ENCODE results near the gene CTDSP1. TPM values are rescaled to one million over a fixed set of nuclear protein-coding genes. Genes with fewer than 3 reads are reported as not detected.

The CTDSP1 gene
- total RNA-seq, 2 donors from 2014 or later = 92.5 to 106 TPM

DNA sequence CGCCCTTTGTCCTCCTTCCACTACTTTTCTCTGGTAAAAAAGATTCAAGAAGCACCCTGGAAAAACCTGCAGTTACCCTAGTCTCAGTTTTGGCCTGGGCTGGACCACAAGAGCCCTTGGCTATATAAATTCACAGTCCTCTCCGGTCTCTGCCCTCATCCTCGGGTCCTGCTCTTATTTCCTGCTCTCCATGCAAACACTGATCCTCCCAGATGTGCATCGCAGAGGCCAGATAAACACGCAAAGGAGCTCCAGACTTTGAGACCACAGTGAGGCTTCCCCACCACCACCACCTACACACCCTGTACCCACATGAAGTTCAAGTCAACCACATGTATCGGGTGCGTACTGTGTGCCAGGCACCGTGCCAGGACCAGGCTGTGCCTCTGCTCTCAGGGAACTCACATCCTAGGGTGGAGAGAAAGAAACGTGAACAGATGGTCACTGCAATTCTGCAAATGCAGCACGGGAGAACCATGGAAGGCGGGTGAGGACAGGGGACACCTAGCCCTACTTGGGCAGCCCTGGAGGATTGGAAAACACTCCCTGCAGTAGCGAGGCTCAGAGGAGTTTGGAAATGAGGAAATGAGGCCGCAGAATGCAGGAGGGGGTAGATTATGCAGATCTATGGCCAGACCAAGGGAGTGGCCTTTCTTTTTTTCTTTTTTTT, 7.4 kb downstream of the CTDSP1 start:
- ATAC-seq (peak in 1 of 2 donors; percentile 18), DNase-seq (ENCODE audit: low spot score) (no peak)
- Mint-ChIP-seq H3K4me3 (peak overlapping the region; percentile 93), H3K4me1 (ENCODE audit: low read depth in 2 of 2) (peaks cover 41 to 45% of the 10 kb centered on the region in 2 donors), H3K36me3 (no peaks in the 10 kb centered on the region), H3K9me3 (no peaks in the 10 kb centered on the region), H3K27me3 (no peaks in the 10 kb centered on the region), H3K27ac (peak overlapping the region; percentile 90 to 91)

DNA sequence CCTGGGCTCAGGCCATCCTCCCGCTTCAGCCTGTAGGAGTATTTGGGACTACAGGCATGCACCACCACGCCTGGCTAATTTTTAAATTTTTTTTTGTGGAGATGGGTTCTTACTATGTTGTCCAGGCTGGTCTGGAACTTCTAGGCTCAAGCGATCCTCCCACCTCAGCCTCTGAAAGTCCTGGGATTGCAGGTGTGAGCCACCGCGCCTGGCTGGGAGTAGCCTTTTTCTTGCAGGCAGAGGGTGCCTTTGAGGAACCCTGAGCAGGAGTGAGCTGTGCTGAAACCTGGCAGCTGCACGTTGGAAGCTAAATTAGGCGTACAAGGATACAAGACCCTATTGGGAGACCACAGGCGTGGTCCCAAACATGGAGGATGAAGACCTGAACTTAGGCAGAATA, 8.0 kb downstream of the CTDSP1 start:
- DNase-seq (ENCODE audit: low spot score) (no peak), ATAC-seq (no peak)
- H3K4me1 Mint-ChIP-seq (ENCODE audit: low read depth in 2 of 2) = peaks cover 38 to 45% of the 10 kb centered on the region in 2 donors
- H3K36me3 Mint-ChIP-seq = no peaks in the 10 kb centered on the region
- H3K27me3 Mint-ChIP-seq = no peaks in the 10 kb centered on the region
- H3K27ac Mint-ChIP-seq = peak overlapping the region; percentile 39 to 91
- H3K4me3 Mint-ChIP-seq = peak overlapping the region; percentile 93
- no peaks in the 10 kb centered on the region for H3K9me3 Mint-ChIP-seq

DNA sequence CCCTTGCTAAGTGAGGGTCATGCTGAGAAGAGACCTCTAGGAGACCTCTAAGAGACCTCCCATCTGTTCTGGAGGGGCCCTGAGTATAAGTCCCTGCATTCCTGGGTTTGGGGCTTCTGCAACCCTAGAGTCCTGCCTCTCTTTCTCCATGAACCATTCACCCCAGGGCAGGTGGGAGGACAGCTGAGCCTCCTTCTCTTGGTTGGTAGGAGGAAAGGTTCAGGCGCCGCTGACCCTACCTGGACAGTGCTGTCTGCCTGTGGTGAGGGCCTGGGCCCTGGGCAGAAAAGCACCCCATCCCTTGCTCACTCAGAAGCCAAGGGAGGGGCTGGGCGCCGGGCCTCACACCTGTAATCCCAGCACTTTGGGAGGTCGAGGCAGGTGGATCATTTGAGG, 18.7 kb downstream of the CTDSP1 start:
- Mint-ChIP-seq H3K36me3 (no peaks in the 10 kb centered on the region), H3K4me3 (no peak overlapping the region), H3K27me3 (no peaks in the 10 kb centered on the region), H3K4me1 (ENCODE audit: low read depth in 2 of 2) (peaks cover 0 to 4% of the 10 kb centered on the region in 2 donors), H3K9me3 (no peaks in the 10 kb centered on the region), H3K27ac (no peak overlapping the region)
- no peak for DNase-seq (ENCODE audit: low spot score)
- no peak for ATAC-seq

DNA sequence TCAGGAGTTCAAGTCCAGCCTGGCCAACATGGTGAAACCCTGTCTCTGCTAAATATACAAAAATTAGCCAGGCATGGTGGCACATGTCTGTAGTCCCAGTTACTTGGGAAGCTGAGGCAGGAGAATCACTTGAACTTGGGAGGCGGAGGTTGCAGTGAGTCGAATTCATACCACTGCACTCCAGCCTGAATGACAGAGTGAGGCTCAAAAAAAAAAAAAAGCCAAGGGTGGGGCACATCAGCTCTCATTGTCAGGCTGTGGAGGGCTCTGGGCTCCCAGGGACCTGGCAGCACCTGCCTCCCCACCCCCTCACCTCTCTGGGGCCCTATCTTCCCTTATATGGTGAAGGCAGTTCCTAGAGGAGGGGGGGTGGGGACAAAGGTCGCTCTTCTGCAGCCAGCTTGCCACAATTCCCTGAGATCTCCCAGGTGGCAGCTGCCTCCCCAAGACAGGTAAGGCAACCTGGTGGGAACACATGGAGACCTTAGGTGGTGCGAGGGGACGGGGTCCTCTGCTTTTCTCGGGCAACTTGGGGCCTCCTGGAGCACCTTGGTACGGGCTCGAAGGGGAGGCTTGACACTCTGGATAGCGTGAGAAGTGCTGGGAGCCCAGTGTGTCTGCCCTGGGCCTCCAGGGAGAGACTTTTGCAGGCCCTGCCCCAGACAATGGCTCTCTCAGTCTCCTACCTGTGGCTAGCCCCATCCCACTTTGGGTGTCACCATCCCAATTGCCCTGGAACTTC, 19.2 kb downstream of the CTDSP1 start, which contains the start of gene VIL1:
Gene VIL1, plus strand, starts transcription at position 407 of the 742 bp plus-strand sequence. CDS start 4,656 bp downstream, outside the sequence.
- peak in 1 of 2 donors; percentile 37 for ATAC-seq
- H3K36me3 Mint-ChIP-seq = no peaks in the 10 kb centered on the region
- no peaks in the 10 kb centered on the region for H3K27me3 Mint-ChIP-seq

DNA sequence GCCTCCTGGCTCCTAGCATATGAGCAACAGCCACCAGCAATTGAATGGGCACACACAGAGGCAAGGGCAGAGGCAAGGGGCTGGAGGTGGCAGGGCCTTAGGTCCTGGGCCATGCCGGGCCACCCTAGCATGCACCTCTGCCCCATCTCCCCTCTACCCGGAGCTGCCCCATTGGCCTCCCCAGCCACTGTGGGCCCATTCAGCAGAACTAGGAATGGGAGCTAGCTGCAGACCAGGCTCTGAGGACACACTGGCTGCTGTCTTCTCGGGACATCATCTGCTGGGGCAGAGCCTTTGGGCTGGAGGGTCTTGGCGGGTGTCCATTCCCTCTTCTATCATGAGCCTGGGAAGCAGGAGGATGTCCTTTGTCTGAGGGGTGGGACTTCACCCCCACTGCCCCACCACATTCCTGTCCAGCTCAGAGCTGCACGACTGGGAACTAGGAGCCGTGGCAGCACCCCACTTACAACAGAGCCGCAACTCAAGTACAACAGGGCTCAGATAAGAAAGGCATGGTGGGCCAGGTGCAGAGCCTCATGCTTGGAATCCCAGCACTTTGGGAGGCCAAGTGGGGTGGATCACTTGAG, 20.1 kb downstream of the CTDSP1 start:
- Mint-ChIP-seq H3K27ac (no peak overlapping the region), H3K4me3 (no peak overlapping the region), H3K27me3 (no peaks in the 10 kb centered on the region)

More for the DNA sequence above, 19.2 kb downstream of the CTDSP1 start, which contains the start of gene VIL1:
- peaks cover 0 to 4% of the 10 kb centered on the region in 2 donors for H3K4me1 Mint-ChIP-seq (ENCODE audit: low read depth in 2 of 2)
- H3K9me3 Mint-ChIP-seq = no peaks in the 10 kb centered on the region
- no peak within 1 kb of the TSS for H3K4me3 Mint-ChIP-seq
- H3K27ac Mint-ChIP-seq = no peak within 1 kb of the TSS
- DNase-seq (ENCODE audit: low spot score) = no peak

DNA sequence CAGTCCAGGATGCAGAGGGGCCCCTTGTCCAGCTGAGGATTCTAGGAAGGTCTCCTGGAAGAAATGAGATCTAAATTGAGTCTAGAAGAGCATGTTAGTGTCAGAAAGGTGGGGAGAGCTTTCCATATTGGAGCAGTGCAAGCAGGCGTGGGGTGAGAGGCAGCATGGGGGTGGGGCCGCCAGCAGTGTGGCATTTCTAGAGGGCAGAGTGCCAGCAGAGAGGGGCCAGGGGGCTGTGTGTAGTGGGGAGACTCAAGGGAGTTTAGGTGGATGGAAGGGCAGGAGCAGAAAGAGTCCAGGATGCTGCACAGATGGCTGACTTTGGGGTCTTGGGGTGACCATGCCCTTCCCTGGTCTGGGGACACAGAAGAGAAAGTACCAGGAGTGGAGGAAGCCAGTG, 21.4 kb downstream of the CTDSP1 start:
- peaks cover 0 to 4% of the 10 kb centered on the region in 2 donors for H3K4me1 Mint-ChIP-seq (ENCODE audit: low read depth in 2 of 2)
- no peak overlapping the region for H3K27ac Mint-ChIP-seq
- H3K4me3 Mint-ChIP-seq = no peak overlapping the region
- H3K9me3 Mint-ChIP-seq = no peaks in the 10 kb centered on the region
- no peaks in the 10 kb centered on the region for H3K27me3 Mint-ChIP-seq
- H3K36me3 Mint-ChIP-seq = no peaks in the 10 kb centered on the region
- ATAC-seq (no peak), DNase-seq (ENCODE audit: low spot score) (no peak)

More for the DNA sequence above, 20.1 kb downstream of the CTDSP1 start:
- ATAC-seq = peak in 1 of 2 donors; percentile 13
- H3K9me3 Mint-ChIP-seq = no peaks in the 10 kb centered on the region
- H3K36me3 Mint-ChIP-seq = no peaks in the 10 kb centered on the region
- no peak for DNase-seq (ENCODE audit: low spot score)
- peaks cover 0 to 4% of the 10 kb centered on the region in 2 donors for H3K4me1 Mint-ChIP-seq (ENCODE audit: low read depth in 2 of 2)

DNA sequence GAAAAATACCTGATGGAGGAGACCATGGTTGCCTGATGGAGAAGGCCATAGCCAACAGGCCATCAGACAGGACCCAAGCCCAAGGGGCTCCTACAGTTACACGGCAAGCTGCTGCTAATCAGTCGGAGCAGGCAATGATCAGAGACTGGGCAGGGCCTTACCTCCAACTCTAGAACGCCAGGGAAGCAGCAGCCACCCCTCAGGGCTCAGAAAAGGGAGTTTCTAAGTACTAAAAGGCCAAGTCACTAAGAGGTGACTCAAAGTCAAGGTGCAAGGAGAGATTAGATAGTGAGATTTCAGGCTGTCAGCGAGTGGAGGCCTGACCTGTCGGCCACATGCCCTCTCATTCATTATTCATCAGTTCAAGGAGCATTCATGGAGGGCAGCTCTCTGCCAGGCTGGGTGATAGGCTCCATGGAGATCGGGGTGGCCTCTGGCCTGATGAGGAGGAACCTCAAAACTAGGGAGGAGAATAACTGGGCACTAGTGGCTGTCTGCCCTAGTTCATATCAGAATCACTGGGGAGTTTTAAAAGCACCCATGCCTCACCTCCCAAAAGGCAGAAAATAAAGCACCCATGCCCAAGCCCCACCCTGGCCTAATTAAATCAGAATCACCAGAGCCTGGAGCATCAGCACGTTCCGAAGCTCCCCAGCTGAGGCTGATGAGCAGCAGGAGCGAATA, 22.9 kb downstream of the CTDSP1 start:
- Mint-ChIP-seq H3K36me3 (no peaks in the 10 kb centered on the region), H3K9me3 (no peaks in the 10 kb centered on the region), H3K27me3 (no peaks in the 10 kb centered on the region), H3K4me3 (no peak overlapping the region), H3K27ac (no peak overlapping the region), H3K4me1 (ENCODE audit: low read depth in 2 of 2) (peaks cover 0 to 4% of the 10 kb centered on the region in 2 donors)
- DNase-seq (ENCODE audit: low spot score) (no peak), ATAC-seq (no peak)

DNA sequence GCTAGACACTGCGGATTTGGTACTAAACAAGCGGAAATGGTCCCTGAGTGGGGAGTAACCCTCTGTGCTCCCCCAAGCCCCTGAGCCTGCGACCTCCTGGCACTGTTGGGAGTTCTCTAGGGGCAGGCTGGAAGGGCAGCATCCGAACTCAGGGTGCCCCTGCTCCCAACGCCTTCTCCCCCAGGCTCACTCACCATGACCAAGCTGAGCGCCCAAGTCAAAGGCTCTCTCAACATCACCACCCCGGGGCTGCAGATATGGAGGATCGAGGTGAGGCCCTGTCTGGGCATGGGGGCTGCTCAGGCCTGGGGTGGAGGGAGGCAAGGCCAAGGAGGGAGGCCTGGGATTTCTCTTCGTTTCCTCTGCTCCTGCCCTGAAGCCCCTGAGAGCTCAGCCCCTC, 23.9 kb downstream of the CTDSP1 start:
- H3K4me3 Mint-ChIP-seq = no peak overlapping the region
- DNase-seq (ENCODE audit: low spot score) (no peak), ATAC-seq (no peak)
- H3K27ac Mint-ChIP-seq = no peak overlapping the region
- peaks cover 0 to 4% of the 10 kb centered on the region in 2 donors for H3K4me1 Mint-ChIP-seq (ENCODE audit: low read depth in 2 of 2)
- no peaks in the 10 kb centered on the region for H3K27me3 Mint-ChIP-seq
- H3K9me3 Mint-ChIP-seq = no peaks in the 10 kb centered on the region
- no peaks in the 10 kb centered on the region for H3K36me3 Mint-ChIP-seq

DNA sequence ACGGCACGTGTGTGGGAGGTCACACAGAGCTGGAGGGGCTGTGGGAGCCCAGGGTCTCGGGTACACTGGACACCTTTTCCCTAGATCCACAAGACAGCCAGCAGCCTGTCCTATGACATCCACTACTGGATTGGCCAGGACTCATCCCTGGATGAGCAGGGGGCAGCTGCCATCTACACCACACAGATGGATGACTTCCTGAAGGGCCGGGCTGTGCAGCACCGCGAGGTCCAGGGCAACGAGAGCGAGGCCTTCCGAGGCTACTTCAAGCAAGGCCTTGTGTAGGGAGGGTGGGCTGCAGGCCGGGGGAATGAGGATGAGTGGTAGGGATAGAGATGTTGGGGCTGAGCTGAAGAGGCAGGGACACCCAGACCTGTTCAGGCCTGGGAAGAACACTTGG, 25.9 kb downstream of the CTDSP1 start:
- ATAC-seq = no peak
- H3K4me3 Mint-ChIP-seq = no peak overlapping the region
- no peaks in the 10 kb centered on the region for H3K36me3 Mint-ChIP-seq
- no peaks in the 10 kb centered on the region for H3K9me3 Mint-ChIP-seq
- peaks cover 0 to 4% of the 10 kb centered on the region in 2 donors for H3K4me1 Mint-ChIP-seq (ENCODE audit: low read depth in 2 of 2)
- no peaks in the 10 kb centered on the region for H3K27me3 Mint-ChIP-seq
- no peak overlapping the region for H3K27ac Mint-ChIP-seq
- no peak for DNase-seq (ENCODE audit: low spot score)

DNA sequence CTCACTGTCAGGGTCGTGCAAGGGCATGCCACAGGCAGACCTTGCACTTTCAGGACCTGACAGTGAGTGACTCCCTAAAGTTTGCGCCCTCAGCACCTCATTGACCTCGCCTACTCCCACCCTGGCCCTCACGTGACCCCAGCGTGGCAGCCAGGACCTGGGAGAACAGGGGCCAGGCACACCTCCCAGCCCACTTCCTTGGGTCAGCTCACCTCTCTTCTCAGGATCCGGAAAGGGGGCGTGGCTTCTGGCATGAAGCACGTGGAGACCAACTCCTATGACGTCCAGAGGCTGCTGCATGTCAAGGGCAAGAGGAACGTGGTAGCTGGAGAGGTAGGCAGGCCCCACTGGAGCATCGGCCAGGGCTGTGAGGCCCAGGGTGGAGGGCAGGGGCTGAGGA, 28.1 kb downstream of the CTDSP1 start:
- no peaks in the 10 kb centered on the region for H3K36me3 Mint-ChIP-seq
- no peaks in the 10 kb centered on the region for H3K27me3 Mint-ChIP-seq
- ATAC-seq = no peak
- H3K4me1 Mint-ChIP-seq (ENCODE audit: low read depth in 2 of 2) = no peaks in the 10 kb centered on the region
- H3K9me3 Mint-ChIP-seq = no peaks in the 10 kb centered on the region
- no peak for DNase-seq (ENCODE audit: low spot score)
- no peak overlapping the region for H3K4me3 Mint-ChIP-seq
- no peak overlapping the region for H3K27ac Mint-ChIP-seq

DNA sequence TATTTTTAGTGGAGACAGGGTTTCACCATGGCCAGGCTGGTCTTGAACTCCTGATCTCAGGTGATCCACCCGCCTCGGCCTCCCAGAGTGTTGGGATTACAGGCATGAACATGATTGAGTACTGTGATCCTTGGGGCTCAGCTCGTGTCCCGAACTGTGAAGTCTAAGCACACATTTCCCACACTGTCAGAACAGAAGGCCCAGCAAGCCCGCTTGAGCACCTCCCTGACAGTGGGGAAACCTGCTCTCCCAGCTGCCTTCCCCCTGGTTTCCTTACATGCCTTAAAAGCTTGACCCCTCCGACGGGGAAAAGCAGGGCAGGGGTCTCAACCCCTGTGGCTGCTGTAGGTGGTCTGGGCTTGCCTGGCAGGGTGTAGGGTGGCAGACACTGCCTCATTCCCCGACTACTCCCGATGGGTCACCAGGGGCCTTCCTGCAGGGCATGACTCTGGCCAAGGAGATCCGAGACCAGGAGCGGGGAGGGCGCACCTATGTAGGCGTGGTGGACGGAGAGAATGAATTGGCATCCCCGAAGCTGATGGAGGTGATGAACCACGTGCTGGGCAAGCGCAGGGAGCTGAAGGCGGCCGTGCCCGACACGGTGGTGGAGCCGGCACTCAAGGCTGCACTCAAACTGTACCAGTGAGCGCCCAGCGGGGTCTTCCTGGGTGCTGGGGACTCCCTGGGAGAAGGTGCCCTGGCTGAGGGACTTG, 29.3 kb downstream of the CTDSP1 start:
- Mint-ChIP-seq H3K9me3 (no peaks in the 10 kb centered on the region), H3K27ac (no peak overlapping the region), H3K4me3 (no peak overlapping the region), H3K27me3 (no peaks in the 10 kb centered on the region), H3K4me1 (ENCODE audit: low read depth in 2 of 2) (no peaks in the 10 kb centered on the region), H3K36me3 (no peaks in the 10 kb centered on the region)
- DNase-seq (ENCODE audit: low spot score) (no peak), ATAC-seq (no peak)

DNA sequence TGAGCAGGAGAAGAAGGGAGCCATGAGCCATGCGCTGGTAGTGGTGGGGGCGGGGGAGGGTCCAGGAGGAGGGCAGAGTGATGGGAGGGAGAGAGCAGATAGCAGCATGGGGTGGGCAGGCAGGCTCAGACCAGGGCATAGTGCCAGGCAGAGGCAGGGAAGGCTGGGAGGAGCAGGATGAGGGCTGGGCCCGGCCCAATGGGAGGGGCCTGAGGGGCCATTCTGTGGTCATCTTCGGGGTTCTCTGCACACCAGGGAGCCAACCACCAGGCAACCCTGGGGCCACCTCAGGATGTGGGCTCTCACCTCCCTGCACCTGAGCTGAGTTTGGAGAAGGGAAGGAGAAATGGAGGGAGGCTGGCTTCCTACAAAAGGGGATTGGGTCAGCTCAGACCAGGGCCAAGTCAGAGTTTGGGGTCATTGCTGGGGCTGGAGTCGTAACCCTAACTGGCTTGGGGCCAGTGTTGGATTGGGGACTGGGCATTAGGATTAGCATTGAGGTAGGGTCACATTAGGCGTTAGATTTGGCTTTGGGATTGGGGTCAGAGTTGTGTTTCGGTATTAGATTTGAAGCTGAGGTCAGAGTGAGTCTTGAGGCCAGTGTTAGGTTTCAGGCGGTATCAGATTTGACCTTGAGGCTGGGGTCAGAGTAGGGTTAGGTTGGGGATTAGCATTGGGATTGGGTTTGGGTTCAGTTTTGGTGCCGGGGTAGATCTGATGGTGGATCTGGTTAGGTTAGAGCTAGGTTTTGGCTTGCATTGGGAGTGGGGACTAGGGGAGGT, 30.4 kb downstream of the CTDSP1 start:
- ATAC-seq = no peak
- Mint-ChIP-seq H3K27me3 (no peaks in the 10 kb centered on the region), H3K4me1 (ENCODE audit: low read depth in 2 of 2) (no peaks in the 10 kb centered on the region), H3K9me3 (no peaks in the 10 kb centered on the region), H3K27ac (no peak overlapping the region), H3K36me3 (no peaks in the 10 kb centered on the region), H3K4me3 (no peak overlapping the region)
- DNase-seq (ENCODE audit: low spot score) = no peak

DNA sequence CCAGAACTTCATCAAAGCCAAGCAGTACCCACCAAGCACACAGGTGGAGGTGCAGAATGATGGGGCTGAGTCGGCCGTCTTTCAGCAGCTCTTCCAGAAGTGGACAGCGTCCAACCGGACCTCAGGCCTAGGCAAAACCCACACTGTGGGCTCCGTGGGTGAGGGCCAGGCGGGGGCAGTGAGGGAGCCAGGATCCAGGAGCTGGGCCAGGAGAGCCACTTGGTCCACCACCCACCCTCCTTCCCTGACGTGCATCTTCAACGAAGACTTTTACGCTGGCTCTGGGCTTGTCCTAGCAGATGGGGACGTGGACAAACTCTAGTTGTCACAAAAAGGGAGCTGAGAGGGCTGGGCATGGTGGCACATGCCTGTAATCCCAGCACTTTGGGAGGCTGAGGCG, 31.1 kb downstream of the CTDSP1 start:
- H3K27ac Mint-ChIP-seq = no peak overlapping the region
- H3K9me3 Mint-ChIP-seq = no peaks in the 10 kb centered on the region
- no peak overlapping the region for H3K4me3 Mint-ChIP-seq
- H3K36me3 Mint-ChIP-seq = no peaks in the 10 kb centered on the region
- no peaks in the 10 kb centered on the region for H3K27me3 Mint-ChIP-seq
- no peak for ATAC-seq
- no peaks in the 10 kb centered on the region for H3K4me1 Mint-ChIP-seq (ENCODE audit: low read depth in 2 of 2)
- DNase-seq (ENCODE audit: low spot score) = no peak
